ENCODE results near the gene TLE4. TPM values are rescaled to one million over a fixed set of nuclear protein-coding genes. Genes with fewer than 3 reads are reported as not detected.
A peak's percentile ranks its signal among the peaks of the same experiment; 100 is the strongest.

TLE4 gene
- total and polyA plus RNA-seq, 8 donors, result 21.6 to 38.3 (median 33.8) TPM

DNA sequence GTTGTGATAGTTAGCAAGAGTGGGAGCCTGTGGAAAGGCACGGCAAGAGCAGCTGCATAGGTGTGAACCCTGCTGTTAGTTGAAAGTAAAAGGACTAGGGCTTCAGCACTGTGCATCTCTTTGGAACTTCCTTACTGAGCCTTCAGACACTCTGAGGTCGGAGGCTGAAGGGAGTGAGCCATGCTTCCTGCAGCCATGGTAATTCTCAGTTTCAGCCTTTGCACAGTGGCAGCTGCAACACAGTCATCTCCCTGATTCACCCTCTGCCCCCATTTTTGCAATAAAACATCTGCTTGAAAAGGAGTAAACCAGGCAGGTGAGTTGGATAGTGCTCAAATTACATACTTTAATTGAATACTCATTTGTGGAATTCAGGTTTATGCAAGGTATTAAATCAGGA, 6.5 kb upstream of the TLE4 start:
- intact Hi-C loops (cut with DNase I), result no loop called here
- peaks cover 0 to 3% of the 10 kb centered on the region in 2 donors for H3K27me3 ChIP-seq
- peaks cover 0 to 10% of the 10 kb centered on the region in 2 donors for H3K4me1 ChIP-seq
- ATAC-seq, result no peak
- no peaks in the 10 kb centered on the region for H3K36me3 ChIP-seq
- no peak overlapping the region for H3K4me3 ChIP-seq
- H3K9me3 ChIP-seq, result no peaks in the 10 kb centered on the region
- no peak for DNase-seq
- H3K27ac ChIP-seq, result no peak overlapping the region
- TF ChIP-seq, protein P1, sequence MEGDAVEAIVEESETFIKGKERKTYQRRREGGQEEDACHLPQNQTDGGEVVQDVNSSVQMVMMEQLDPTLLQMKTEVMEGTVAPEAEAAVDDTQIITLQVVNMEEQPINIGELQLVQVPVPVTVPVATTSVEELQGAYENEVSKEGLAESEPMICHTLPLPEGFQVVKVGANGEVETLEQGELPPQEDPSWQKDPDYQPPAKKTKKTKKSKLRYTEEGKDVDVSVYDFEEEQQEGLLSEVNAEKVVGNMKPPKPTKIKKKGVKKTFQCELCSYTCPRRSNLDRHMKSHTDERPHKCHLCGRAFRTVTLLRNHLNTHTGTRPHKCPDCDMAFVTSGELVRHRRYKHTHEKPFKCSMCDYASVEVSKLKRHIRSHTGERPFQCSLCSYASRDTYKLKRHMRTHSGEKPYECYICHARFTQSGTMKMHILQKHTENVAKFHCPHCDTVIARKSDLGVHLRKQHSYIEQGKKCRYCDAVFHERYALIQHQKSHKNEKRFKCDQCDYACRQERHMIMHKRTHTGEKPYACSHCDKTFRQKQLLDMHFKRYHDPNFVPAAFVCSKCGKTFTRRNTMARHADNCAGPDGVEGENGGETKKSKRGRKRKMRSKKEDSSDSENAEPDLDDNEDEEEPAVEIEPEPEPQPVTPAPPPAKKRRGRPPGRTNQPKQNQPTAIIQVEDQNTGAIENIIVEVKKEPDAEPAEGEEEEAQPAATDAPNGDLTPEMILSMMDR (IDR thresholded peaks at IDR 0.05), result no peak

DNA sequence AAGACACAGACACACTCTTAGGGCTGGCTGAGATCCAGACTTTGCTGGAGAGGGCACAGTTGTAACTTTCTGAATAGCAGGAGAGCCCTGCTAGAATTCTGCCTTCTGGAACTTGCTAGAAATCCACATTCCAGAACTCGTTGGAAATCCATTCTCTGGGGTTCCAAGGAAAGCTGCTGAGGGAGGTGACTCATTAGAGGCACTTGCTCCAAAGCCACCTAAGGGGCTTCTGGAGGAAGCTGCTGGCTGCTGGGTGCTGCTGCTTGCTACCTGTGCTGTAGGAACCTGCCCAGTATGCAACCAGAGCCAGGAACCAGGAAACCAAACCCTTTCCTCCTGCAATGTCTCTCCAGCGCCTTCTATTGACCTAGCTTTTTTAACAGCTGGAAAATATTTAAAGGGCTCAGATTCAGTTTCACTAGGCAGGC, 4.1 kb upstream of the TLE4 start:
- H3K9me3 ChIP-seq, result no peaks in the 10 kb centered on the region
- H3K27me3 ChIP-seq, result peaks cover 0 to 8% of the 10 kb centered on the region in 2 donors
- TF ChIP-seq, protein P1 (IDR thresholded peaks at IDR 0.05), result no peak
- H3K36me3 ChIP-seq, result no peaks in the 10 kb centered on the region
- ATAC-seq (no peak), DNase-seq (no peak)
- intact Hi-C loops (cut with DNase I), result no loop called here
- peaks cover 3 to 15% of the 10 kb centered on the region in 2 donors for H3K4me1 ChIP-seq
- H3K4me3 ChIP-seq, result no peak overlapping the region
- no peak overlapping the region for H3K27ac ChIP-seq

DNA sequence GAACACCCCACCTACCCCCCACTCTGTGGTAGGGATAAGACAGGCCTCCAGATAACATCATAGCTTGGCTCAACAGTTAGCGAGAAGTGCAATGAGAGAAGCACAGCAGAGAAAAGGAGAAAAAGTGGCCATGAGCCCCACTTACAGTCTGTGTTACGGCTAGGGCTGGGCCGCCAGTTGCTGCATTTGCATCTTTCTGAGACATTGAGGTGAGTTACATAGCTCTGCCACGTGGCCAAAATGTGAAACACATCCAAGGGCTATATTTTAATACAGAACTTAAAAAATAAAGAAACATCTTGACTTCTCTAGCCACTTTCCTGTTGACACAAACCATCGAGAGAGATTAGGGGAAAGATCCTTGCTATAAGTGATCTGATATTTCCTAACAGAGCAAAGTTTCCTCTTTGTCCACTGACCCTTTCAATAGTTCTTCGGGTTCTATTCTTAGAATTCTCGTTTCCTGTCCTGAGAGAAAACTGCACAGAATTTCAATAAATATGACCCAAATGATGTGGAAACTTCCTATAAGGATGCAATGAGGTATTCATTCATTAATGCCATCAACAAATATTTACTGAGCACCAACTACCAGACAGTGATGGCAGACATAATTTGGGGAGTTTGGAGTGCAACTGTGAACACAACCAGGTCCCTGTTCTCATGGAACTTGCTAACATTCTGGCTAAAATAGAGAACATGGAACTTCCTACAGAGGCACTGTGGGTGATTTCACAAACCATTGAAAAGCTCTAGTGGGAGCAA, 3.2 kb upstream of the TLE4 start:
- Histone ChIP-seq H3K4me1 (peaks cover 3 to 15% of the 10 kb centered on the region in 2 donors), H3K4me3 (no peak overlapping the region), H3K9me3 (no peaks in the 10 kb centered on the region), H3K27me3 (peaks cover 0 to 8% of the 10 kb centered on the region in 2 donors), H3K36me3 (no peaks in the 10 kb centered on the region), H3K27ac (no peak overlapping the region)
- ATAC-seq (no peak), DNase-seq (no peak)
- TF ChIP-seq, protein P1 (IDR thresholded peaks at IDR 0.05), result no peak
- intact Hi-C loops (cut with DNase I), result no loop called here

DNA sequence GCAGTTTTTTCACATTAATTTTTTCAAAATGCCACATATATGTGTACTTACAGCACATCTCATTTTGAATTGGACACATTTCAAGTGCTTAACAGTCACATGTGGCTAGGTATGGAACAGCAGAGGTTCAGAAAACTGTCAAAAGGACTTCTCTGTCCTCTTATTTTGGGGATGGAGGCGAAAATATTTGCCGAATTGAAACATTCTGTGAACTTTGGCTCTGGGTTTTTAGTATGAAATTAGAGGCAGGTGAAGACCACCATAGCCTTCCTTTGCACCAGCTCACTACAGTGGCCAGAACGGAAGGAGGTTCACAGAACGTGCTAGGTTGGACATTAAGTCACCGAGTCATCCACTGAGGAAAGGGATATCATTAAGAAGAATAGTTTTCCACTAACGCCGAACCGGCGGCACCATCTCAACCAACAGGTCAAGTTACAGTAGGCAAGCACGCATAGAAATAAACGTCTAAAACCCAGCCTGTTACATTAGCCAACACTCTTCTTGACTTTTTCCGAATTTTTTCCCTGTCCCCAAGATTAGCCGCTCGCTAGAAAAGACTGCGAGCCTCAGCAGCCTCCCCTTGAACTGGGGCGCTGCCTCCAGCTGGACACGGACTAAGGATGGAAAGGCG, 1.8 kb upstream of the TLE4 start:
- TF ChIP-seq, protein P1 (IDR thresholded peaks at IDR 0.05), result no peak
- H3K36me3 ChIP-seq, result no peaks in the 10 kb centered on the region
- H3K4me3 ChIP-seq, result peak overlapping the region; percentile 46 to 92
- H3K27ac ChIP-seq, result no peak overlapping the region
- intact Hi-C loops (cut with DNase I), result no loop called here
- peaks cover 9 to 28% of the 10 kb centered on the region in 2 donors for H3K4me1 ChIP-seq
- H3K27me3 ChIP-seq, result peaks cover 0 to 8% of the 10 kb centered on the region in 2 donors
- ATAC-seq (no peak), DNase-seq (no peak)
- no peaks in the 10 kb centered on the region for H3K9me3 ChIP-seq
